ENCODE data around the gene TGM5.
"Not testable (repeated sequence)": the region's sequence is repeated elsewhere in the genome, so short reads cannot be mapped to it uniquely, and the experiment has no call there.

Gene TGM5

GRCh38 chr15:43275740-43276562, 9.2 kb upstream of the TGM5 start:
- no peak for FAIRE-seq
- no peak for DNase-seq (ENCODE audit: low spot score)

GRCh38 chr15:43274136-43274535, 7.4 kb upstream of the TGM5 start:
- DNase-seq (ENCODE audit: low spot score) (peak; percentile 80), FAIRE-seq (peak; percentile 73)

GRCh38 chr15:43273243-43273642, 6.5 kb upstream of the TGM5 start:
- FAIRE-seq (no peak), DNase-seq (ENCODE audit: low spot score) (no peak)

- not testable (repeated sequence) for FAIRE-seq; DNase-seq (ENCODE audit: low spot score)
Measured at GRCh38 chr15:43271908-43272307, 5.2 kb upstream of the TGM5 start.

- DNase-seq (ENCODE audit: low spot score) (no peak), FAIRE-seq (no peak)
Measured at GRCh38 chr15:43270676-43271306, 4.1 kb upstream of the TGM5 start.

GRCh38 chr15:43270113-43270665, 3.5 kb upstream of the TGM5 start:
- DNase-seq (ENCODE audit: low spot score) (no peak), FAIRE-seq (no peak)

- no peak for FAIRE-seq
- DNase-seq (ENCODE audit: low spot score): no peak
Measured at GRCh38 chr15:43268111-43269105, 1.7 kb upstream of the TGM5 start.

- DNase-seq (ENCODE audit: low spot score) (no peak), FAIRE-seq (no peak)
Measured at GRCh38 chr15:43267439-43267838, 711 bp upstream of the TGM5 start.

- FAIRE-seq: no peak
Measured at GRCh38 chr15:43266386-43266785, 342 bp downstream of the TGM5 start.

GRCh38 chr15:43260011-43260615, 6.6 kb downstream of the TGM5 start:
- FAIRE-seq: no peak
- DNase-seq (ENCODE audit: low spot score): no peak

More at GRCh38 chr15:43266386-43266785, 342 bp downstream of the TGM5 start:
- DNase-seq (ENCODE audit: low spot score): no peak

- FAIRE-seq: no peak
- no peak for DNase-seq (ENCODE audit: low spot score)
Measured at GRCh38 chr15:43258781-43259180, 7.9 kb downstream of the TGM5 start.

GRCh38 chr15:43256341-43256740, 10.4 kb downstream of the TGM5 start:
- DNase-seq (ENCODE audit: low spot score): no peak
- FAIRE-seq: no peak

GRCh38 chr15:43255376-43255775, 11.4 kb downstream of the TGM5 start:
- DNase-seq (ENCODE audit: low spot score) (no peak), FAIRE-seq (no peak)

- FAIRE-seq (peak; percentile 94), DNase-seq (ENCODE audit: low spot score) (peak; percentile 95)
Measured at GRCh38 chr15:43253431-43254403, 13.0 kb downstream of the TGM5 start.

GRCh38 chr15:43251871-43252250, 14.9 kb downstream of the TGM5 start:
- DNase-seq (ENCODE audit: low spot score) (no peak), FAIRE-seq (no peak)

GRCh38 chr15:43251185-43251870, 15.4 kb downstream of the TGM5 start:
- FAIRE-seq: no peak
- DNase-seq (ENCODE audit: low spot score): no peak

GRCh38 chr15:43250785-43251184, 15.9 kb downstream of the TGM5 start:
- no peak for FAIRE-seq
- DNase-seq (ENCODE audit: low spot score): no peak

GRCh38 chr15:43249699-43250203, 17.0 kb downstream of the TGM5 start:
- FAIRE-seq (peak; percentile 99), DNase-seq (ENCODE audit: low spot score) (peak; percentile 99)

- FAIRE-seq: no peak
- no peak for DNase-seq (ENCODE audit: low spot score)
Measured at GRCh38 chr15:43249236-43249635, 17.5 kb downstream of the TGM5 start.
